ENCODE data around the gene KANK3. TPM values are rescaled to one million over a fixed set of nuclear protein-coding genes. Genes with fewer than 3 reads are reported as not detected.
"Not testable (repeated sequence)": the region's sequence is repeated elsewhere in the genome, so short reads cannot be mapped to it uniquely, and the experiment has no call there.

KANK3 gene
- total and polyA plus RNA-seq, 2 of the 8 experiments (the other 6 are each of a cell fraction or from before 2014, with no cell fraction given) = 2.5 to 4.2 TPM

- H3K79me2 ChIP-seq (ENCODE audit: control insufficient read depth in 1 of 2, insufficient read depth in 2 of 2, low read length in 2 of 2); H2AK5ac ChIP-seq (ENCODE audit: low read depth, low read length); H3K27ac ChIP-seq (ENCODE audit: low read depth, low read length); H3K18ac ChIP-seq (ENCODE audit: extremely low read depth, low read length); H3K14ac ChIP-seq (ENCODE audit: insufficient read length); H2AFZ ChIP-seq (ENCODE audit: low read length); H3K56ac ChIP-seq (replicated peaks; ENCODE audit: insufficient read length, low read depth, low read length); H3K4me3 ChIP-seq (ENCODE audit: extremely low read depth in 1 of 4, insufficient read depth in 2 of 4, low read depth in 3 of 4, low read length in 4 of 4); CTCF ChIA-PET (ENCODE audit: partially characterized antibody); H3K23me2 ChIP-seq (ENCODE audit: low read depth, low read length); H4K20me1 ChIP-seq (replicated peaks in 1 of 2; ENCODE audit: control insufficient read depth in 1 of 2, insufficient read depth in 2 of 2, low read length in 2 of 2); H3K9me3 ChIP-seq (ENCODE audit: insufficient read depth in 2 of 2, low read depth in 1 of 2, low read length in 1 of 2); H3K4ac ChIP-seq (replicated peaks; ENCODE audit: insufficient read length, low read depth, low read length); DNase-seq (ENCODE audit: low read depth in 1 of 2, low spot score in 2 of 2); H2BK12ac ChIP-seq (ENCODE audit: low read depth, low read length); H4K91ac ChIP-seq (replicated peaks; ENCODE audit: insufficient read length, low read length); H3K4me1 ChIP-seq (replicated peaks in 1 of 4; ENCODE audit: control insufficient read depth in 3 of 4, insufficient read depth in 4 of 4, low read length in 3 of 4); H3K36me3 ChIP-seq (ENCODE audit: control insufficient read depth in 2 of 4, insufficient read depth in 4 of 4, low read length in 3 of 4); H2BK20ac ChIP-seq (ENCODE audit: low read length); H3K23ac ChIP-seq (ENCODE audit: insufficient read length); H4K5ac ChIP-seq (ENCODE audit: insufficient read length, low read depth, low read length); H3K79me1 ChIP-seq (ENCODE audit: low read depth, low read length); H2BK5ac ChIP-seq (ENCODE audit: low read depth, low read length); FAIRE-seq; H3K9ac ChIP-seq (replicated peaks in 1 of 4; ENCODE audit: extremely low read depth in 1 of 4, low read depth in 3 of 4, low read length in 3 of 4); POLR2A ChIA-PET (ENCODE audit: partially characterized antibody); H2BK120ac ChIP-seq (replicated peaks; ENCODE audit: low read depth, low read length); H3K27me3 ChIP-seq (replicated peaks in 1 of 4; ENCODE audit: control insufficient read depth in 3 of 4, extremely low read depth in 1 of 4, insufficient read depth in 3 of 4, low read length in 3 of 4); H2BK15ac ChIP-seq (ENCODE audit: low read length); H3K4me2 ChIP-seq (ENCODE audit: insufficient read depth in 1 of 2, low read depth in 2 of 2, low read length in 2 of 2); H4K8ac ChIP-seq (ENCODE audit: extremely low read depth, insufficient read depth, low read length): not testable (repeated sequence)
- WGBS, 2 experiments (ENCODE audit: extremely low coverage in 1 of 2, insufficient coverage in 1 of 2, insufficient read length in 1 of 2, insufficient replicate concordance in 2 of 2, low coverage in 1 of 2, low lambda C conversion rate in 2 of 2, missing lambda C conversion rate in 1 of 2) = 89% methylated on average over 2 of the region's 2 CpGs; no CpG with 5 or more reads in 1 of the 2 experiments
Observed at GRCh38 chr19:8385103-8385502, 42.0 kb upstream of the KANK3 start.

- H3K9me3 ChIP-seq (ENCODE audit: insufficient read depth in 2 of 2, low read depth in 1 of 2, low read length in 1 of 2); H2AFZ ChIP-seq (ENCODE audit: low read length); H3K23me2 ChIP-seq (ENCODE audit: low read depth, low read length); H3K14ac ChIP-seq (ENCODE audit: insufficient read length); H4K5ac ChIP-seq (ENCODE audit: insufficient read length, low read depth, low read length); FAIRE-seq; H3K23ac ChIP-seq (ENCODE audit: insufficient read length); CTCF ChIA-PET (ENCODE audit: partially characterized antibody); H2AK5ac ChIP-seq (ENCODE audit: low read depth, low read length); H4K8ac ChIP-seq (ENCODE audit: extremely low read depth, insufficient read depth, low read length); POLR2A ChIA-PET (ENCODE audit: partially characterized antibody); H3K56ac ChIP-seq (replicated peaks; ENCODE audit: insufficient read length, low read depth, low read length); H3K27ac ChIP-seq (ENCODE audit: low read depth, low read length); H3K4me2 ChIP-seq (ENCODE audit: insufficient read depth in 1 of 2, low read depth in 2 of 2, low read length in 2 of 2); H3K18ac ChIP-seq (ENCODE audit: extremely low read depth, low read length); H2BK5ac ChIP-seq (ENCODE audit: low read depth, low read length); DNase-seq (ENCODE audit: low read depth in 1 of 2, low spot score in 2 of 2); H3K4me3 ChIP-seq (ENCODE audit: extremely low read depth in 1 of 4, insufficient read depth in 2 of 4, low read depth in 3 of 4, low read length in 4 of 4); H3K36me3 ChIP-seq (ENCODE audit: control insufficient read depth in 2 of 4, insufficient read depth in 4 of 4, low read length in 3 of 4); H4K91ac ChIP-seq (replicated peaks; ENCODE audit: insufficient read length, low read length); H3K9ac ChIP-seq (replicated peaks in 1 of 4; ENCODE audit: extremely low read depth in 1 of 4, low read depth in 3 of 4, low read length in 3 of 4); H3K27me3 ChIP-seq (replicated peaks in 1 of 4; ENCODE audit: control insufficient read depth in 3 of 4, extremely low read depth in 1 of 4, insufficient read depth in 3 of 4, low read length in 3 of 4); H3K4me1 ChIP-seq (replicated peaks in 1 of 4; ENCODE audit: control insufficient read depth in 3 of 4, insufficient read depth in 4 of 4, low read length in 3 of 4); H2BK20ac ChIP-seq (ENCODE audit: low read length); H2BK12ac ChIP-seq (ENCODE audit: low read depth, low read length); H3K4ac ChIP-seq (replicated peaks; ENCODE audit: insufficient read length, low read depth, low read length); H2BK15ac ChIP-seq (ENCODE audit: low read length); H3K79me2 ChIP-seq (ENCODE audit: control insufficient read depth in 1 of 2, insufficient read depth in 2 of 2, low read length in 2 of 2); H4K20me1 ChIP-seq (replicated peaks in 1 of 2; ENCODE audit: control insufficient read depth in 1 of 2, insufficient read depth in 2 of 2, low read length in 2 of 2); H2BK120ac ChIP-seq (replicated peaks; ENCODE audit: low read depth, low read length); H3K79me1 ChIP-seq (ENCODE audit: low read depth, low read length): not testable (repeated sequence)
- 66% methylated on average over 4 of the region's 4 CpGs; no CpG with 5 or more reads in 1 of the 2 experiments for WGBS, 2 experiments (ENCODE audit: extremely low coverage in 1 of 2, insufficient coverage in 1 of 2, insufficient read length in 1 of 2, insufficient replicate concordance in 2 of 2, low coverage in 1 of 2, low lambda C conversion rate in 2 of 2, missing lambda C conversion rate in 1 of 2)
Observed at GRCh38 chr19:8384569-8384968, 41.5 kb upstream of the KANK3 start.
